Activated CD8-positive, alpha-beta T cell treated with anti-CD3 and anti-CD28 coated beads for 36 hours (primary cell): ENCODE measurements around the gene TEX35. TPM values are rescaled to one million over a fixed set of nuclear protein-coding genes. Genes with fewer than 3 reads are reported as not detected.
"Not testable (repeated sequence)": the region's sequence is repeated elsewhere in the genome, so short reads cannot be mapped to it uniquely, and the experiment has no call there.

Experiments
- ATAC-seq: fragments of 200-7000 bp; cut with Tn5 transposase; one replicate; pipeline ENCODE4 v1.10.0; 2021; ENCODE audit warnings: mild to moderate bottlenecking, moderate library complexity
- CTCF ChIA-PET: fragments of 350-600 bp; sonication (Branson Sonifier 250); formaldehyde crosslinking; loops from one replicate; lab custom pipeline; 2021; ENCODE audit warnings: antibody characterized with exemption; lab: Charles Lee
- POLR2A ChIA-PET: fragments of 350-600 bp; sonication (Branson Sonifier 250); formaldehyde crosslinking; loops from one replicate; lab custom pipeline; 2021; ENCODE audit warnings: antibody characterized with exemption; lab: Charles Lee
- DNase-seq: peaks from one replicate; pipeline ENCODE4 v3.0.0-alpha.2; 2020
- H3K27ac Mint-ChIP-seq: one replicate; pipeline ENCODE4 v1.8.0; 2021; ENCODE audit warnings: mild to moderate bottlenecking, mixed read lengths
- H3K27me3 Mint-ChIP-seq: one replicate; pipeline ENCODE4 v1.8.0; 2021; ENCODE audit warnings: mixed read lengths
- H3K36me3 Mint-ChIP-seq: one replicate; pipeline ENCODE4 v1.8.0; 2021; ENCODE audit warnings: low read depth, mixed read lengths
- H3K4me1 Mint-ChIP-seq: one replicate; pipeline ENCODE4 v1.8.0; 2021; ENCODE audit warnings: low read depth, mixed read lengths
- H3K4me3 Mint-ChIP-seq: one replicate; pipeline ENCODE4 v1.8.0; 2021; ENCODE audit warnings: mild to moderate bottlenecking, moderate library complexity, mixed read lengths
- H3K9me3 Mint-ChIP-seq: one replicate; pipeline ENCODE4 v1.8.0; 2021; ENCODE audit warnings: mixed read lengths
- intact Hi-C: fragments of 100-400 bp; cut with micrococcal nuclease; formaldehyde crosslinking; loops from one replicate; pipeline ENCODE4 v1.10.0; 2022
- total RNA-seq, 2 experiments: library from RNA; stranded (reverse); gene quantifications; one replicate each; pipeline ENCODE4 v1.2.3, GENCODE V29; 2021
- TF ChIP-seq, protein P1 (sequence below): fragments of 200-600 bp; IDR thresholded peaks from one replicate; pipeline ENCODE4 v1.8.0; 2022; ENCODE audit warnings: antibody characterized with exemption, mild to moderate bottlenecking

Gene TEX35
- total RNA-seq, 2 experiments from 2014 or later, result not detected

DNA sequence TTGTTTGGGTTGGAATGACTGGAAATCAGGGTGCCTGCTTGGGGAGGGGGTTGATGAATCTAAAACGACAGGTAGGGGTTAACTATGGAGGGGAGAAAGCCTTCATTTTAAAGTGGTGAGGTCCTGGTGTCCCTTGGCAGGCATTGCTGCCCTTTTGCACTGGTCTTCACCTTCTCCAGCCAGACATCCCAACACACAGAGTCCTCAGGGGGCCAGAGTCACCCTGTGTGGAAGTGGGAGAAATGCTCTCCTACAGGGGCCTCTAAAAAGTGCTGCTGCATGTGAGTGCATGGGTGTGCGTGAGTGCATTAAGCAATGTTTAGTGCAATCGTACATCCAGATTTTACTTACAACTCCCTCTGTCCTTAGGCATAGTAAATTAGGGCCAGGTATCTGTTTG, 39.0 kb downstream of the TEX35 start:
- ATAC-seq (no peak), DNase-seq (no peak)
- peaks cover 8% of the 10 kb centered on the region for H3K9me3 Mint-ChIP-seq
- H3K4me1 Mint-ChIP-seq, result no peaks in the 10 kb centered on the region
- ChIA-PET POLR2A (interaction anchor here (0.6 kb wide), 1 partner anchor 186 kb away, joined by 3 read pairs; no protein-coding TSS in a partner anchor), CTCF (interaction anchor here (0.8 kb wide), 1 partner anchor 216 kb away, joined by 3 read pairs; no protein-coding TSS in a partner anchor)
- H3K4me3 Mint-ChIP-seq, result no peak overlapping the region
- H3K36me3 Mint-ChIP-seq, result peaks cover 3% of the 10 kb centered on the region
- TF ChIP-seq, protein P1, sequence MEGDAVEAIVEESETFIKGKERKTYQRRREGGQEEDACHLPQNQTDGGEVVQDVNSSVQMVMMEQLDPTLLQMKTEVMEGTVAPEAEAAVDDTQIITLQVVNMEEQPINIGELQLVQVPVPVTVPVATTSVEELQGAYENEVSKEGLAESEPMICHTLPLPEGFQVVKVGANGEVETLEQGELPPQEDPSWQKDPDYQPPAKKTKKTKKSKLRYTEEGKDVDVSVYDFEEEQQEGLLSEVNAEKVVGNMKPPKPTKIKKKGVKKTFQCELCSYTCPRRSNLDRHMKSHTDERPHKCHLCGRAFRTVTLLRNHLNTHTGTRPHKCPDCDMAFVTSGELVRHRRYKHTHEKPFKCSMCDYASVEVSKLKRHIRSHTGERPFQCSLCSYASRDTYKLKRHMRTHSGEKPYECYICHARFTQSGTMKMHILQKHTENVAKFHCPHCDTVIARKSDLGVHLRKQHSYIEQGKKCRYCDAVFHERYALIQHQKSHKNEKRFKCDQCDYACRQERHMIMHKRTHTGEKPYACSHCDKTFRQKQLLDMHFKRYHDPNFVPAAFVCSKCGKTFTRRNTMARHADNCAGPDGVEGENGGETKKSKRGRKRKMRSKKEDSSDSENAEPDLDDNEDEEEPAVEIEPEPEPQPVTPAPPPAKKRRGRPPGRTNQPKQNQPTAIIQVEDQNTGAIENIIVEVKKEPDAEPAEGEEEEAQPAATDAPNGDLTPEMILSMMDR, result no peak
- H3K27ac Mint-ChIP-seq, result no peak overlapping the region
- H3K27me3 Mint-ChIP-seq, result no peaks in the 10 kb centered on the region
- intact Hi-C loops, result no loop called here

GRCh38 chr1:178552856-178553255, 39.9 kb downstream of the TEX35 start:
- no peaks in the 10 kb centered on the region for H3K4me1 Mint-ChIP-seq
- CTCF ChIA-PET, result interaction anchor here (0.8 to 1.0 kb wide), 2 partner anchors 21 to 215 kb away, joined by 3 read pairs; no protein-coding TSS in a partner anchor
- peaks cover 3% of the 10 kb centered on the region for H3K36me3 Mint-ChIP-seq
- no peak overlapping the region for H3K27ac Mint-ChIP-seq
- DNase-seq (no peak), ATAC-seq (no peak)
- H3K27me3 Mint-ChIP-seq, result no peaks in the 10 kb centered on the region
- peaks cover 8% of the 10 kb centered on the region for H3K9me3 Mint-ChIP-seq
- TF ChIP-seq, protein P1, result no peak
- intact Hi-C loops, result no loop called here
- H3K4me3 Mint-ChIP-seq, result no peak overlapping the region
- POLR2A ChIA-PET, result no interaction called here

GRCh38 chr1:178554351-178554750, 41.4 kb downstream of the TEX35 start:
- H3K27me3 Mint-ChIP-seq, H3K9me3 Mint-ChIP-seq, POLR2A ChIA-PET, ATAC-seq, CTCF ChIA-PET, DNase-seq, H3K27ac Mint-ChIP-seq, H3K4me1 Mint-ChIP-seq, H3K4me3 Mint-ChIP-seq, intact Hi-C loops, H3K36me3 Mint-ChIP-seq: not testable (repeated sequence)

GRCh38 chr1:178555613-178556012, 42.7 kb downstream of the TEX35 start:
- H3K9me3 Mint-ChIP-seq, H3K27ac Mint-ChIP-seq, H3K4me3 Mint-ChIP-seq, H3K36me3 Mint-ChIP-seq, H3K4me1 Mint-ChIP-seq, CTCF ChIA-PET, H3K27me3 Mint-ChIP-seq, POLR2A ChIA-PET, intact Hi-C loops, ATAC-seq, DNase-seq: not testable (repeated sequence)

GRCh38 chr1:178558816-178559215, 45.9 kb downstream of the TEX35 start:
- H3K36me3 Mint-ChIP-seq, H3K27me3 Mint-ChIP-seq, H3K4me1 Mint-ChIP-seq, ATAC-seq, H3K9me3 Mint-ChIP-seq, DNase-seq, intact Hi-C loops, POLR2A ChIA-PET, CTCF ChIA-PET, H3K4me3 Mint-ChIP-seq, H3K27ac Mint-ChIP-seq: not testable (repeated sequence)

DNA sequence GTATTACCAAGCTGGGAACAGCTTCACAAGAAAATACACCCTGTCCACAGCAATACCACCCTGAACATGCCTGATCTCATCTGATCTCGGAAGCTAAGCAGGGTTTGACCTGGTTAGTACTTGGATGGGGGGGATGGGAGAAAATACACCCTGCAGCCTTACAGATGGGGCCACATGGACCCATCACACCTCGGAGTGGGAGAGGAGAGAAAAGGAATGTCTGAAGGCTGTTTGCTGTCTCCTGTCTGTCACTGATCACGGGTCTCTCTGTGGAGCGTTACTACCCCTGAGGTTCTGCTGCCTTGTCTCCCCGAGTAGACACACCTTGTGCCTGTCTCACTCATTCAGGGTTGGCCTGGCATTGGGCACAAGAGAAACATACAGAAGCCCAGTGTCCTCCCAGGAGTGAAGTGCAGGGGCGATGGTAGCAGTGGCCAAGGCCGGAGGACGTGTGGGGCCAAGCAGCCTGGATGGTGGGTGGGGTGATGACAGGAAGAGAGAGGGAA, 48.0 kb downstream of the TEX35 start:
- ATAC-seq, result no peak
- no peaks in the 10 kb centered on the region for H3K27me3 Mint-ChIP-seq
- ChIA-PET POLR2A (no interaction called here), CTCF (no interaction called here)
- DNase-seq, result no peak
- no peaks in the 10 kb centered on the region for H3K36me3 Mint-ChIP-seq
- intact Hi-C loops, result no loop called here
- H3K9me3 Mint-ChIP-seq, result no peaks in the 10 kb centered on the region
- TF ChIP-seq, protein P1, result no peak
- no peak overlapping the region for H3K27ac Mint-ChIP-seq
- H3K4me3 Mint-ChIP-seq, result no peak overlapping the region
- H3K4me1 Mint-ChIP-seq, result no peaks in the 10 kb centered on the region
